Left hindlimb (tissue), 1 donor: ENCODE results near the gene CDH4.

ENCODE experiments used
- DNase-seq: peaks from one replicate; pipeline ENCODE4 v3.0.0-alpha.2; 2018

The CDH4 gene

GRCh38 chr20:61746781-61747180, 494.7 kb downstream of the CDH4 start:
- no peak for DNase-seq

- no peak for DNase-seq
Observed at GRCh38 chr20:61748376-61748775, 496.3 kb downstream of the CDH4 start.

GRCh38 chr20:61749406-61750075, 497.5 kb downstream of the CDH4 start:
- DNase-seq = no peak

- DNase-seq = no peak
Observed at GRCh38 chr20:61750093-61750492, 498.0 kb downstream of the CDH4 start.

GRCh38 chr20:61752576-61752975, 500.5 kb downstream of the CDH4 start:
- no peak for DNase-seq

GRCh38 chr20:61753316-61753942, 501.4 kb downstream of the CDH4 start:
- no peak for DNase-seq

GRCh38 chr20:61753987-61754956, 502.2 kb downstream of the CDH4 start:
- DNase-seq = no peak

- no peak for DNase-seq
Observed at GRCh38 chr20:61754976-61755778, 503.1 kb downstream of the CDH4 start.

GRCh38 chr20:61755971-61756845, 504.1 kb downstream of the CDH4 start:
- DNase-seq = no peak

GRCh38 chr20:61756966-61757677, 505.1 kb downstream of the CDH4 start:
- no peak for DNase-seq

GRCh38 chr20:61757678-61758563, 505.9 kb downstream of the CDH4 start:
- no peak for DNase-seq

- DNase-seq = no peak
Observed at GRCh38 chr20:61758564-61759200, 506.6 kb downstream of the CDH4 start.

- no peak for DNase-seq
Observed at GRCh38 chr20:61759286-61760065, 507.4 kb downstream of the CDH4 start.

- DNase-seq = no peak
Observed at GRCh38 chr20:61760321-61760720, 508.3 kb downstream of the CDH4 start.

GRCh38 chr20:61760731-61761130, 508.7 kb downstream of the CDH4 start:
- DNase-seq = no peak

- no peak for DNase-seq
Observed at GRCh38 chr20:61761453-61762166, 509.5 kb downstream of the CDH4 start.

GRCh38 chr20:61762167-61762710, 510.2 kb downstream of the CDH4 start:
- DNase-seq = no peak
